HG02973 (cell line): ENCODE results near the gene KRT86.
"Not testable (repeated sequence)": the region's sequence is repeated elsewhere in the genome, so short reads cannot be mapped to it uniquely, and the experiment has no call there.

Source experiments
- ATAC-seq: cut with Tn5 transposase; IDR thresholded peaks from one replicate; pipeline ENCODE4 v1.9.1; 2021; ENCODE audit warnings: moderate library complexity; ENCODE audit not compliant: unreplicated experiment

Gene KRT86

DNA sequence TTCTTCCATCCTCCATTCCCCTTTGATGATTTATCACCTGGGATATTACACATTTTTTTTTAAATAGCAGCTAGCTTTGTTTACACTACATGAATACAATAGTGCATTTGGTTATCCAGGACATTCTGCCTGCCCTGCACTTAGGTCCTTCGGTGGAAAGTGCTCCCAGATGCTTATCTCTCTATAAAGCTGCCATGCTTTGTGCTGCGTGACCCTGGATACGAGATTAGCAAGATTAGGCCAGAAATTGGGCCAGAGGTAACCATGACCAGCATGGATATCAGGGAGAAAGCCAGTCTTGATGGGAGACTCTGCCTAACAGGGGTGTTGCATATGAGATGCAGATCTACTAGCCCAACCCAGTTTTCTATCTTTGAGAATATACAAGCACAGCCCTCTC is 58.9 kb downstream of the KRT86 start:
- ATAC-seq: no peak

DNA sequence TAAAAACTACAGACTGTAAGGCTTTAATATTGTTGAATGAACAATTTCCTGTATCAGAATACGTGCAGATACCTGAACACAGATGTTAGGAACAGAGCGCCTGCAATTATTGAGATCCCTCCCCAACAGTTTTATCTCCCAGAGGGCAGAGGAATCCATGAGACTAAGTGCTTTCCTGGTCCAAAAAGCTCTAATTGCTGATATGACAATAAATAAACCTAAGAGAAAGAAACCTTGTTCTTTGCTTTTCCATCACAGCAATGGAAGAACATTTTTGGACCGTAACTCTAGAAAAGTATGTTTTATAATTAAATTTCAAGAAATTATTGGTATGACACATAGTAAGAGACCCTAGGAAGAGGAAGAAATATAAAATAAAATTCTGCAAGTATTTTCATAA is 59.7 kb downstream of the KRT86 start:
- ATAC-seq: no peak

GRCh38 chr12:52335598-52336262 is 61.3 kb downstream of the KRT86 start:
- no peak for ATAC-seq

GRCh38 chr12:52336641-52337040 is 62.2 kb downstream of the KRT86 start:
- ATAC-seq: no peak

GRCh38 chr12:52337054-52337453 is 62.6 kb downstream of the KRT86 start:
- no peak for ATAC-seq

DNA sequence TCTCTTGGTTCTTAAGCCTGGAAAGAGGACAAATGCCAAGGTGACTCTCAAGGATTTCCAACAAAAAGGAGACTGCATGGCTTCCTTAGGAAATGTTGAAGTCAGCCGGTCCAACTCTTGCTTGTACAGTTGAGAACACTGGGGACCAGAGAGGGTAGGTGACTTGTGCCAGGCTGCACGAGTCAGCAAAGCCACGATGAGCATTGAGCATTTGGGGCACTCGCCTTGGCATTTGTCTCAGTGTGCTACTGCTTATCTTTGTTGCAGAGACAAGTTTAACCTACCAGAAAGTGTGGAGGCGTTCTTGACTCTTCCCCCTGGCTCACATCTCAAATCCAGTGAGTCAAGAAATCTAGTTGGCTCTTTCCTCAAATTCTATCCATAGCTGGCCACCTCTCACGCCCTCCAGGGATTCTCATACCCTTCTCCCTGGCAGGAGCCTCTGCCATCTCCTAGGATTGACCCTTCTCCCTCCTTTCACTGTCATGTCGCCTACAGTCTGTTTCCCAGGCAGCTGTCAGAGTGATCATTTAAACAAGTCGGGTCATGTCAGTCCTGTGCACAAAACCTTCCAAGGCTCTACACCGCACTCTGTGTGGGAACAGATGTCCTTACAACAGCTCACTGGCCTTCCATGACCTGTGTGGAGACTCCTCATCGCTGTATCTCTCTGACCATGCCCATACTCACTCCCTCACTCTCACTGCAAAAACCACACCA is 64.0 kb downstream of the KRT86 start:
- no peak for ATAC-seq

DNA sequence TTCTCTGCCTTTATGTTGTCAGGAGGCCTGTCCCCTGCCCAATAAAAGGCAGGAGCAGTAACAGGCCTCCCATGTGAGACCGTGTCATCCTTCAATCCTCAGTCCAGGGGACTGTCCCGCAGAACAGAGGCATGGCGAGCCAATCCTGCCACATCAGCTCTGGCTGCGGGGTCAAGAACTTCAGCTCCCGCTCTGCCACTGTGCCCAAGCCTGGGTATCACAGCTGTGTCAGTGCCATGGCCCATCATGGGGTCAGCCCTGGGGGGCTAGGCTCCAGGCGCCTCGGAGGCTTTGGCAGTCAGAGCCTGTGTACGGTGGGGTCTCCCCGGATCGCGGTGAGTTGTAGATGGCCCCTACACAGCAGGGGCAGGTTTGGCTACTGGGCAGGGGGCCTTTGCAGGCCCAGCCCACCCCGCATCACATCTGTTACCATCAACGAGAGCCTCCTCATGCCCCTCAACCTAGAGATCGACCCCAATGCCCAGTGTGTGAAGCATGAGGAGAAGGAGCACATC is 66.7 kb downstream of the KRT86 start:
- ATAC-seq: no peak

DNA sequence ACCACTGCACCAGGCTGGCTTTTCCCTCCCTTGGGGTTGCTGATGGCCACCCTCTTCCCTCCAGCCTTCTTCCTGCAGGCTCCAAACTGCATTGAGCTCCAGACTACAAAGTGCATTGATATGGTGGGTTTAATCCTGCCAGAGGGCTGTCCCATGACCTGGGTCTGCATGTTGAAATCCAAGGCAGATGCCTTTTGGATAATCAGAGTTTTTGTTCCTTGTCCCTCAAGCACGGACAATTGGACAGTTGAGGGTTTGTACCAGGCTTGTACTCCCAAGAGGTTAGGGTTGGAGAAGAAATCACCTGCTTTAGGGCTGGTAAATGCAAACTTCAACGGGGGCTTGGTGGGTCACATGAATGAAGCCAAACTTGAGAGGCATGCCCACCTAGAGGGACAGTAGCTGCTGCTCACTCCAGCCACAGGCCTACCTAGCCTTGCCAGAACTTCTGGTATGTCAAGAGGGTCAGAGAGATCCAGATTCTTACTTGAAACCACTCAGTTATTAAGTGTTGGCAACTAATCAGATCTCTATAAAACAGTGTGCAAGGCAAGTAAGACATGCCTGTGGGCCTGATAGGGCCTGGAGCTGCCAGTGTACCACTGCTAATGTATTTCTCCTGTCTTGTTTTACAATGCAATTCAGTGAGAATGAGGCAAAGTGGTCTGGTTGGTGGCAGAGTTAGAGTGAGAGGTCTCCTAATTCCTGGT is 68.5 kb downstream of the KRT86 start:
- no peak for ATAC-seq

DNA sequence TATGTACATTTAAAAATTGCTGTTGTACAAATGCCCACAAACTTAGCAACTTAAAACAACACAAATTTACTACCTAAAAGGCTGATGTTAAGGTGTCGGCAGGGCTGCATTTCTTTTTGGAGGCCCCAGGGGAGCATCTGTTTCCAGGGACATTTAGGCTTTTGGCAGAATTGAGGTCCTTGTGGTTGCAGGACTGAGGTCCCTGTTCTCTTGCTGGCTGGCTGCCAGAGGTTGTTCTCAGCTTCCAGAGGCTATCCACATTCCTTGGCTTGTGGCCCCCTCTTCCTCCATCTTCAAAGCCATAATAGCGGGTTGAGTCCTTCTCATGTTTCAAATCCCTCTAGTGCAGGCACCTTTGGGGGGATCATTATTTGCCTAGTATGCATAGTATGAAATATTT is 69.1 kb downstream of the KRT86 start:
- ATAC-seq: no peak

GRCh38 chr12:52344111-52344510 is 69.7 kb downstream of the KRT86 start:
- ATAC-seq: no peak

DNA sequence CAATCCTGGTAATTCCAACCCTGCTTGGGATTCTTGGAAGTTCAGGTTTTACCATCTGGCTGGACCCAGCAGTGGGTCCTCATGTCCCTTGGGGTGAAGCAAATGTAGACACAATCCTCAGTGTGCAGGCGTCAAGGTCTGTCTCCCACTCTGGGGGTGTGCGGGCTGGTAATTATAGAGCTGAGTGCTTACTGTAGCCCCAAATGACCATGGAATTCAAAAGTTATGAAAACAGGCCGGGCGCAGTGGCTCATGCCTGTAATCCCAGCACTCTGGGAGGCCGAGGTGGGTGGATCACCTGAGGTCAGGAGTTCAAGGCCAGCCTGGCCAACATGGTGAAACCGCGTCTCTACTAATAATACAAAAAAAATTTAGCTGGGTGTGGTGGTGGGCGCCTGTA is 70.6 kb downstream of the KRT86 start:
- ATAC-seq: not testable (repeated sequence)

- no peak for ATAC-seq
Observed at GRCh38 chr12:52346593-52346992, 72.1 kb downstream of the KRT86 start.

- no peak for ATAC-seq
Observed at GRCh38 chr12:52347016-52347415, 72.6 kb downstream of the KRT86 start.

- ATAC-seq: no peak
Observed at GRCh38 chr12:52347551-52348510, 73.4 kb downstream of the KRT86 start.

GRCh38 chr12:52349196-52349595 is 74.8 kb downstream of the KRT86 start:
- no peak for ATAC-seq

DNA sequence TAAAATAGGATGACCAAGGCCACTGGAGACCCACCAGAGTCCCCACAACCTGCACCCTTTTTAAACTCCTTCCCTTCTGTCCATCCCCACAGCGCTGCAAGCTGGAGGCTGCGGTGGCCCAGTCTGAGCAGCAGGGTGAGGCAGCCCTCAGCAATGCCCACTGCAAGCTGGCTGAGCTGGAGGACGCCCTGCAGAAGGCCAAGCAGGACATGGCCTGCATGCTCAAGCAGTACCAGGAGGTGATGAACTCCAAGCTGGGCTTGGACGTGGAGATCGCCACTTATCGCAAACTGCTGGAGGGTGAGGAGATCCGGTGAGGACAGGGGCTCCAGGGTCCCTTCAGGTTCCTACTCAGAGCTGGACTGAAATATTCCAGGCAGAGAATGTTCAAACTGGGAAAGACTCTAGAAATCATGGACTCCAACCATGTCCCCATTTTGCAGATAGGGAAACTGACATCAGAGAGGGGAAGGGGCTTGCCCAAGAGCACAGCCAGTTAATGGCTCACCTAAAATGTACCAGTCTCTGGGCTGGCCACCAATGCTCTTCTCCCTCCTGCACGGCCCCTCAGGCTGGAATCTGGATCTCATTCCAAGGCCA is 75.7 kb downstream of the KRT86 start:
- no peak for ATAC-seq

- no peak for ATAC-seq
Observed at GRCh38 chr12:52350786-52351185, 76.3 kb downstream of the KRT86 start.

DNA sequence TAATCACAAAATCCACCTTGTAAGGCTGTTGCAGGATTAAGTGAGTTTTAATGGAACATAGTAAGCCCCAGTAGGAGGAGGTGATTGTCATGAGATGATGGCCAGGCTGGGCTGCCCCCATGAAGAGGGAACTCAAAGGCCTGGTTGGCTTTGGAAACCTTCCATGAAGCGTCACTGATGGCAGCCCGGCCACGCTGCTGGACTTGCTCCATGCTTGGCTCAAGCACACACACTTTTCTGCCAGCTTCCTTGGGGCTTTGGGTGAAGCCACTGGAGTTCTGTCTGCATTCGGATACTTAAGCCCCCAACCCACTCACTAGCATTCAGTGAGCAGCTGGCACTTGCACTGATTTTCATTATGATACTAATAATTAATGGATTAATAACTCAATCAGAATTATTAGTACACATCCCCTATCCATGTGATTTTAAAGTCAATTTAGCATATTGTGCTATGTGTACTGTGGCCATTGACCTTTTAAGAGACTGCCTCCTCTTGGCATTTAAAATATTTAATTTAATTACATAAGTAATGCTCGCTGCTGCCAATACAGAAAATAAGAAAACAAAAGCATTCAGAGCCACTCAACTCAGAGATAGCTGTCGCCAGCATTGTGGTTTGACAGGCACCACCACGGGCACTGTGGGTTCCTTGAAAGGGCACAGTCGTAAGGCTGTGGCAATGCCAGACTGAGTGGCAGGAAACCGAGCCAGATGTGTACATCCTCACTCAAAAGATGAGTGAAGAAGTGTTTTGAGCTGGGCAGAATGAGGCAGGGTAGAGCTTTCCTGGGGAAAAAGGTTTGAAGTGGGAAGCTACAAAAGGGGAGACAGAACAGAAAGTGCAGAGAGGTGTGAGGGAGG is 77.0 kb downstream of the KRT86 start:
- ATAC-seq: no peak

GRCh38 chr12:52352951-52353350 is 78.5 kb downstream of the KRT86 start:
- ATAC-seq: no peak
